ENCODE data around the gene ARID1B.

- TF ChIP-seq, protein P1, sequence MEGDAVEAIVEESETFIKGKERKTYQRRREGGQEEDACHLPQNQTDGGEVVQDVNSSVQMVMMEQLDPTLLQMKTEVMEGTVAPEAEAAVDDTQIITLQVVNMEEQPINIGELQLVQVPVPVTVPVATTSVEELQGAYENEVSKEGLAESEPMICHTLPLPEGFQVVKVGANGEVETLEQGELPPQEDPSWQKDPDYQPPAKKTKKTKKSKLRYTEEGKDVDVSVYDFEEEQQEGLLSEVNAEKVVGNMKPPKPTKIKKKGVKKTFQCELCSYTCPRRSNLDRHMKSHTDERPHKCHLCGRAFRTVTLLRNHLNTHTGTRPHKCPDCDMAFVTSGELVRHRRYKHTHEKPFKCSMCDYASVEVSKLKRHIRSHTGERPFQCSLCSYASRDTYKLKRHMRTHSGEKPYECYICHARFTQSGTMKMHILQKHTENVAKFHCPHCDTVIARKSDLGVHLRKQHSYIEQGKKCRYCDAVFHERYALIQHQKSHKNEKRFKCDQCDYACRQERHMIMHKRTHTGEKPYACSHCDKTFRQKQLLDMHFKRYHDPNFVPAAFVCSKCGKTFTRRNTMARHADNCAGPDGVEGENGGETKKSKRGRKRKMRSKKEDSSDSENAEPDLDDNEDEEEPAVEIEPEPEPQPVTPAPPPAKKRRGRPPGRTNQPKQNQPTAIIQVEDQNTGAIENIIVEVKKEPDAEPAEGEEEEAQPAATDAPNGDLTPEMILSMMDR (IDR thresholded peaks at IDR 0.05), result no peak
- TF ChIP-seq, protein P2, sequence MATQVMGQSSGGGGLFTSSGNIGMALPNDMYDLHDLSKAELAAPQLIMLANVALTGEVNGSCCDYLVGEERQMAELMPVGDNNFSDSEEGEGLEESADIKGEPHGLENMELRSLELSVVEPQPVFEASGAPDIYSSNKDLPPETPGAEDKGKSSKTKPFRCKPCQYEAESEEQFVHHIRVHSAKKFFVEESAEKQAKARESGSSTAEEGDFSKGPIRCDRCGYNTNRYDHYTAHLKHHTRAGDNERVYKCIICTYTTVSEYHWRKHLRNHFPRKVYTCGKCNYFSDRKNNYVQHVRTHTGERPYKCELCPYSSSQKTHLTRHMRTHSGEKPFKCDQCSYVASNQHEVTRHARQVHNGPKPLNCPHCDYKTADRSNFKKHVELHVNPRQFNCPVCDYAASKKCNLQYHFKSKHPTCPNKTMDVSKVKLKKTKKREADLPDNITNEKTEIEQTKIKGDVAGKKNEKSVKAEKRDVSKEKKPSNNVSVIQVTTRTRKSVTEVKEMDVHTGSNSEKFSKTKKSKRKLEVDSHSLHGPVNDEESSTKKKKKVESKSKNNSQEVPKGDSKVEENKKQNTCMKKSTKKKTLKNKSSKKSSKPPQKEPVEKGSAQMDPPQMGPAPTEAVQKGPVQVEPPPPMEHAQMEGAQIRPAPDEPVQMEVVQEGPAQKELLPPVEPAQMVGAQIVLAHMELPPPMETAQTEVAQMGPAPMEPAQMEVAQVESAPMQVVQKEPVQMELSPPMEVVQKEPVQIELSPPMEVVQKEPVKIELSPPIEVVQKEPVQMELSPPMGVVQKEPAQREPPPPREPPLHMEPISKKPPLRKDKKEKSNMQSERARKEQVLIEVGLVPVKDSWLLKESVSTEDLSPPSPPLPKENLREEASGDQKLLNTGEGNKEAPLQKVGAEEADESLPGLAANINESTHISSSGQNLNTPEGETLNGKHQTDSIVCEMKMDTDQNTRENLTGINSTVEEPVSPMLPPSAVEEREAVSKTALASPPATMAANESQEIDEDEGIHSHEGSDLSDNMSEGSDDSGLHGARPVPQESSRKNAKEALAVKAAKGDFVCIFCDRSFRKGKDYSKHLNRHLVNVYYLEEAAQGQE (IDR thresholded peaks at IDR 0.05; ENCODE audit: insufficient read depth in 1 of 2, low read depth in 2 of 2, low read length in 1 of 2), result no peak
Measured at GRCh38 chr6:157005940-157006339, 228.8 kb downstream of the ARID1B start.
